ENCODE measurements around the gene MAP3K19.

DNA sequence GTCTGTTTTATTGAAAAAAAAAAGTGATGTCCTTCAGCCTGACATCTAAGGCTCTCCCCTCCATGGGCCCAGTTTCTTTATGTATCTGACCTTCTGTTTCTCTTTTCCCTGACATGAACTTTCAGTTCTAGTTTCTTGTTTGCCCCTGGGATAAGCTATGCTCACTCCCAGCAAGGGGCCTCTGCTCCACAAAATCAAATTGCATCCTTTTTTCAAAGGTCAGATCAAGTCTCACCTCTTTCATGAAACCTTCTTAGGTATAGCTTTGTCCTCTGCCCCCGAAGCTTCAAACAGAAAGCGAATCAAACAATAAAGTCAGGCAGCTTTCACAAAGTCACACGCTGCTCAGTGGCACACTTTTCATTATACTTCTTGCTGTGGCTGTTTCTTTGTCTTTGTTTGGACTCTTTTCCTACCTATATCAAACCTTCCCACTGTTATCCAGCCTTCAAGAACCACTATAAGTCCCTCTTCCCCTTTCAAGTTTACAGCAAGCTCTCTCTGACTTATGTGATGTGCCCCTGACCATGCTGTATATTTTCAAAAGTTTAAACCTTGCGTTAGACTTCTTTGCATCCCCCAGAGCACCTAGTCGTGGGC lies 23.3 kb downstream of the MAP3K19 start:
- TF ChIP-seq ZNF792 (tag by site-specific recombination; IDR thresholded peaks at IDR 0.05) (no peak), CTCF (tag by site-specific recombination; IDR thresholded peaks at IDR 0.05) (no peak), ZNF311 (tag by site-specific recombination; IDR thresholded peaks at IDR 0.05; ENCODE audit: borderline replicate concordance) (no peak), ZNF274 (IDR thresholded peaks at IDR 0.05; ENCODE audit: low read length) (no peak), ZNF274 (tag by site-specific recombination; IDR thresholded peaks at IDR 0.05; ENCODE audit: borderline replicate concordance) (no peak), SETDB1 (IDR thresholded peaks at IDR 0.05; ENCODE audit: insufficient read length, low read length) (no peak), ZNF585B (tag by site-specific recombination; IDR thresholded peaks at IDR 0.05) (no peak)
- TF ChIP-seq, protein P1, sequence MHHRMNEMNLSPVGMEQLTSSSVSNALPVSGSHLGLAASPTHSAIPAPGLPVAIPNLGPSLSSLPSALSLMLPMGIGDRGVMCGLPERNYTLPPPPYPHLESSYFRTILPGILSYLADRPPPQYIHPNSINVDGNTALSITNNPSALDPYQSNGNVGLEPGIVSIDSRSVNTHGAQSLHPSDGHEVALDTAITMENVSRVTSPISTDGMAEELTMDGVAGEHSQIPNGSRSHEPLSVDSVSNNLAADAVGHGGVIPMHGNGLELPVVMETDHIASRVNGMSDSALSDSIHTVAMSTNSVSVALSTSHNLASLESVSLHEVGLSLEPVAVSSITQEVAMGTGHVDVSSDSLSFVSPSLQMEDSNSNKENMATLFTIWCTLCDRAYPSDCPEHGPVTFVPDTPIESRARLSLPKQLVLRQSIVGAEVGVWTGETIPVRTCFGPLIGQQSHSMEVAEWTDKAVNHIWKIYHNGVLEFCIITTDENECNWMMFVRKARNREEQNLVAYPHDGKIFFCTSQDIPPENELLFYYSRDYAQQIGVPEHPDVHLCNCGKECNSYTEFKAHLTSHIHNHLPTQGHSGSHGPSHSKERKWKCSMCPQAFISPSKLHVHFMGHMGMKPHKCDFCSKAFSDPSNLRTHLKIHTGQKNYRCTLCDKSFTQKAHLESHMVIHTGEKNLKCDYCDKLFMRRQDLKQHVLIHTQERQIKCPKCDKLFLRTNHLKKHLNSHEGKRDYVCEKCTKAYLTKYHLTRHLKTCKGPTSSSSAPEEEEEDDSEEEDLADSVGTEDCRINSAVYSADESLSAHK (tag by site-specific recombination; IDR thresholded peaks at IDR 0.05) = no peak

Data from HEK293 (cell line).